H7 (cell line): Measurements from ENCODE around the gene DBP. TPM values are rescaled to one million over a fixed set of nuclear protein-coding genes. Genes with fewer than 3 reads are reported as not detected.
A peak's percentile ranks its signal among the peaks of the same experiment; 100 is the strongest.

Experiments used
- DNase-seq: peaks from one replicate; pipeline ENCODE4 v3.0.0; 2012
- H3K27me3 ChIP-seq: 2 replicates; pipeline ENCODE4 v1.6.0; 2011; ENCODE audit warnings: mild to moderate bottlenecking, low read length; ENCODE audit not compliant: control insufficient read depth, insufficient read depth
- H3K36me3 ChIP-seq: replicated peaks from 2 replicates; pipeline ENCODE4 v1.5.1; 2011; ENCODE audit warnings: low read length; ENCODE audit not compliant: control insufficient read depth, insufficient read depth
- H3K4me3 ChIP-seq: 2 replicates; pipeline ENCODE4 v1.5.1; 2011; ENCODE audit warnings: low read depth, mild to moderate bottlenecking, control low read depth, low read length, moderate library complexity; ENCODE audit not compliant: insufficient read depth
- total RNA-seq: library from RNA; depleted of rRNA; stranded (reverse); fragments of >200 nt; shearing (Covaris generic); gene quantifications from 2 replicates; pipeline ENCODE4 v1.2.3, GENCODE V29; 2014

The DBP gene
- total RNA-seq, 1 experiment from 2014 or later, result 11.2 TPM

DNA sequence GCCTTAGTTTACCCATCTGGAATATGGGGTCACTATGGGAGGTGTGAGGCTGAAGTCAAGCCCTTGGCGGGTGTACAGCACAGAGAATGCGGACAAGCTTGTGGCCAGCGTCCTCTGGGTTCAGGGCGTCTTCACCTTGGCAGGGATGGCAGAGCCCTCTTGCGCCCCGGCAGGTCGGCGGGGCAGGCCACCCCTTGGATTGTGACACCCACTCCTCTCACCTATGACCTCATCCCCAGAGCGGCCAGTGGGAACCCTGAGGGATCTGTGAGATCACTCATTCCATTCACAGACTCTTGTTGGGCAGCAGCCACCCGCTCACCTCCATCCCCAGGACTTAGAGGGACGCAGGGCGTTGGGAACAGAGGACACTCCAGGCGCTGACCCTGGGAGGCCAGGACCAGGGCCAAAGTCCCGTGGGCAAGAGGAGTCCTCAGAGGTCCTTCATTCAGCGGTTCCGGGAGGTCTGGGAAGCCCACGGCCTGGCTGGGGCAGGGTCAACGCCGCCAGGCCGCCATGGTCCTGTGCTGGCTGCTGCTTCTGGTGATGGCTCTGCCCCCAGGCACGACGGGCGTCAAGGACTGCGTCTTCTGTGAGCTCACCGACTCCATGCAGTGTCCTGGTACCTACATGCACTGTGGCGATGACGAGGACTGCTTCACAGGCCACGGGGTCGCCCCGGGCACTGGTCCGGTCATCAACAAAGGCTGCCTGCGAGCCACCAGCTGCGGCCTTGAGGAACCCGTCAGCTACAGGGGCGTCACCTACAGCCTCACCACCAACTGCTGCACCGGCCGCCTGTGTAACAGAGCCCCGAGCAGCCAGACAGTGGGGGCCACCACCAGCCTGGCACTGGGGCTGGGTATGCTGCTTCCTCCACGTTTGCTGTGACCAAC, 30.5 kb downstream of the DBP start, which contains the start of gene SPACA4:
TSS of gene SPACA4 (plus strand) at position 280 of the 896 bp plus-strand sequence. CDS start at position 517, 237 bp downstream.
- H3K27me3 ChIP-seq, result no peaks in the 10 kb centered on the region
- H3K4me3 ChIP-seq, result no peak within 1 kb of the TSS
- peaks cover 4% of the 10 kb centered on the region for H3K36me3 ChIP-seq
- DNase-seq, result no peak

GRCh38 chr19:48603850-48604249, 33.3 kb downstream of the DBP start:
- Histone ChIP-seq H3K4me3 (no peak overlapping the region), H3K27me3 (no peaks in the 10 kb centered on the region), H3K36me3 (peaks cover 6% of the 10 kb centered on the region)
- DNase-seq, result no peak

GRCh38 chr19:48603449-48603848, 33.7 kb downstream of the DBP start:
- H3K36me3 ChIP-seq, result peaks cover 6% of the 10 kb centered on the region
- no peaks in the 10 kb centered on the region for H3K27me3 ChIP-seq
- no peak overlapping the region for H3K4me3 ChIP-seq
- DNase-seq, result peak; percentile 66

GRCh38 chr19:48603001-48603400, 34.2 kb downstream of the DBP start:
- no peaks in the 10 kb centered on the region for H3K27me3 ChIP-seq
- peaks cover 6% of the 10 kb centered on the region for H3K36me3 ChIP-seq
- peak; percentile 45 for DNase-seq
- no peak overlapping the region for H3K4me3 ChIP-seq

DNA sequence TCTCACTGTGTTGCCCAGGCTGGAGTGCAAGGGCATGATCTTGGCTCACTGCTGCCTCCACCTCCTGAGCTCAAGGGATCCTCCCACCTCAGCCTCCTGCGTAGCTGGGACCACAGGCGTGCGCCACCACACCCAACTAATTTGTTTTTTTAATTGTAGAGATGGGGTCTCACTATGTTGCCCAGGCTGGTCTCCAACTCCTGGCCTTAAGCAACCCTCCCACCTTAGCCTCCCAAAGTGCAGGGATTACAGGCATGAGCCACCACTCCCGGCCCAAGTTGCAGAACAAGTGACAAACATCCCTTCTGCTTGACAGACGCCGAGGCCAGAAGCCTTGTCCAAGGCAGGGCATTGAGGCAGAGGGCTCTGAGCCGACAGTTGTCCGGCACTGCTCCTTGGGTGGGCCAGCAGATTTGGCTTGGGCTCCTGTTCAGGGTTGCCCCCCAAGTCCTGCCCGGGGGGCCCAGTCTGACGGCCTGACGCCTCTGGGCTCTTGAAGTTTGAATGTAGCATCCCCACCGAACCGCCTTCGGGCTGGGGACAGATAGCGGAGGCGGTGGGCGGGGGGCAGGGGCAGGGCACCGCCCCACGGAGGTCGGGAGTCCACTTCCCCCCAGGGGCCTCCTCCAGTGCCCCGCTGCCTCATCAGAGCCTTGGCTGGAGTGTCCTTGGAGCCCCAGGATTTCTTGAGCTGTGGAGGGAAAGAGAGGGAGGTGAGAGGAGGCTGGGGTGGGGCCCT, 36.3 kb downstream of the DBP start:
- peaks cover 3% of the 10 kb centered on the region for H3K36me3 ChIP-seq
- no peak overlapping the region for H3K4me3 ChIP-seq
- H3K27me3 ChIP-seq, result no peaks in the 10 kb centered on the region
- peak; percentile 57 for DNase-seq

DNA sequence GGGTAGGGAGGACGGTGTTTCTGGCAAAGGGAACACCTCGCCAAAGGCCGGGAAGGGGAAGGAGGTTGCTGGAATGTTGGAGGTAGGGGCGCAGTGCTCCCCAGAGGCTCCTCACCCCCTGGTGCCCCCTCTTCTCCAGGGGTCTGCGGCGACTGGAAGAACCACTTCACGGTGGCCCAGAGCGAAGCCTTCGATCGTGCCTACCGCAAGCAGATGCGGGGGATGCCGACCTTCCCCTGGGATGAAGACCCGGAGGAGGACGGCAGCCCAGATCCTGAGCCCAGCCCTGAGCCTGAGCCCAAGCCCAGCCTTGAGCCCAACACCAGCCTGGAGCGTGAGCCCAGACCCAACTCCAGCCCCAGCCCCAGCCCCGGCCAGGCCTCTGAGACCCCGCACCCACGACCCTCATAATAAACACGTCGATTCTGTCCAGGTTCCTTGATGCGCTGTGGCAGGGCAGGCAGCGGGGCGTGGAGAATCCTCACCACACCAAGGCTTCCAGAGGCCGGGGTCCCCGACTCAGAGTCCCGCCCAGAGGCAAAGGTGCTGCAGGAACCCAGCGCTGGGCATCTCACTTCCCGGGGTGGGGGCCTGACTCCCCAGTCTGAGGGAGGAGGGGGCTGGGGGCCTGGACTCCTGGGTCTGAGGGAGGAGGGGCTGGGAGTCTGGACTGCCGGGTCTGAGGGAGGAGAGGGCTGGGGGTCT, 38.0 kb downstream of the DBP start:
- Histone ChIP-seq H3K36me3 (peaks cover 2% of the 10 kb centered on the region), H3K4me3 (no peak overlapping the region), H3K27me3 (no peaks in the 10 kb centered on the region)
- peak; percentile 72 for DNase-seq

- Histone ChIP-seq H3K4me3 (no peak overlapping the region), H3K36me3 (peaks cover 2% of the 10 kb centered on the region), H3K27me3 (no peaks in the 10 kb centered on the region)
- DNase-seq, result peak; percentile 49
Observed at GRCh38 chr19:48596679-48597465, 40.3 kb downstream of the DBP start.

DNA sequence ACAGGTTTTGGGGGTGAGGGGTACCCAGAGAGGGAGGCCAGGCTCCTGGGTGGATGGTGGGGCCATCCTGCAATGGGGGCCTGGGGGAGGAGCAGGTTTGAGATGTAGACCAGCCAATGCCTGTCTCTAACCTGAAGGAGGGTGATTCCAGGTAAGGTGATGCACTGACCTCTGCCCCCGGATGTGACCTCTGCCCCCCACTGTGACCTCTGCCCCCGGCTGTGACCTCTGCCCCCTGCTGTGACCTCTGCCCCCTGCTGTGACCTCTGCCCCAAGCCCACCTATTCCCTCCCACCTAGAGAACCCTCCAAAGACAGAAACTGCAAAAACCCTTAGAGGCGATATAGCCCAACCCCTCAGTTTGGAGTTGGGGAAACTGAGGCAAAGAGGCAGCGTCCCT, 40.9 kb downstream of the DBP start:
- H3K36me3 ChIP-seq, result peaks cover 2% of the 10 kb centered on the region
- peak; percentile 61 for DNase-seq
- no peak overlapping the region for H3K4me3 ChIP-seq
- no peaks in the 10 kb centered on the region for H3K27me3 ChIP-seq

DNA sequence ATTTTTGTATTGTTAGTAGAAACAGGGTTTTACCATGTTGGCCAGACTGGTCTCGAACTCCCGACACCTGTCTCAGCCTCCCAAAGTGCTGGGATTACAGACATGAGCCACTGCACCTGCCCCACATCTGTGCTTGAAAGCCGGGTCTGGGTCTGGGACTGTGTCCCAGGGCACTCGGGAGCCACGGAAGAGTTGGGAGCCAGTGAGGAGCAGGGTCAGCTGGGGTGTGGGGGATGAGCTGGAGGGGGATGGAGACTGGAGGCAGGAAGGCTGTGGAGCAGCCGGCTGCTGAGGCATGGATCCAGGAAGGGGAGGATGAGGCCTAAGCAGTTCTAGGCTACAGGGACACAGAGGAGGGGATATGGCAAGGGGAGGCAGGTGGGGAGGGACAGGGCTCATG, 41.3 kb downstream of the DBP start:
- DNase-seq, result no peak
- Histone ChIP-seq H3K27me3 (no peaks in the 10 kb centered on the region), H3K4me3 (no peak overlapping the region), H3K36me3 (peaks cover 2% of the 10 kb centered on the region)

GRCh38 chr19:48595171-48595570, 42.0 kb downstream of the DBP start:
- DNase-seq, result peak; percentile 22
- Histone ChIP-seq H3K27me3 (no peaks in the 10 kb centered on the region), H3K4me3 (no peak overlapping the region)

GRCh38 chr19:48591021-48591420, 46.2 kb downstream of the DBP start:
- Histone ChIP-seq H3K4me3 (no peak overlapping the region), H3K36me3 (no peaks in the 10 kb centered on the region), H3K27me3 (no peaks in the 10 kb centered on the region)
- DNase-seq, result peak; percentile 67

More at GRCh38 chr19:48595171-48595570, 42.0 kb downstream of the DBP start:
- H3K36me3 ChIP-seq, result no peaks in the 10 kb centered on the region

DNA sequence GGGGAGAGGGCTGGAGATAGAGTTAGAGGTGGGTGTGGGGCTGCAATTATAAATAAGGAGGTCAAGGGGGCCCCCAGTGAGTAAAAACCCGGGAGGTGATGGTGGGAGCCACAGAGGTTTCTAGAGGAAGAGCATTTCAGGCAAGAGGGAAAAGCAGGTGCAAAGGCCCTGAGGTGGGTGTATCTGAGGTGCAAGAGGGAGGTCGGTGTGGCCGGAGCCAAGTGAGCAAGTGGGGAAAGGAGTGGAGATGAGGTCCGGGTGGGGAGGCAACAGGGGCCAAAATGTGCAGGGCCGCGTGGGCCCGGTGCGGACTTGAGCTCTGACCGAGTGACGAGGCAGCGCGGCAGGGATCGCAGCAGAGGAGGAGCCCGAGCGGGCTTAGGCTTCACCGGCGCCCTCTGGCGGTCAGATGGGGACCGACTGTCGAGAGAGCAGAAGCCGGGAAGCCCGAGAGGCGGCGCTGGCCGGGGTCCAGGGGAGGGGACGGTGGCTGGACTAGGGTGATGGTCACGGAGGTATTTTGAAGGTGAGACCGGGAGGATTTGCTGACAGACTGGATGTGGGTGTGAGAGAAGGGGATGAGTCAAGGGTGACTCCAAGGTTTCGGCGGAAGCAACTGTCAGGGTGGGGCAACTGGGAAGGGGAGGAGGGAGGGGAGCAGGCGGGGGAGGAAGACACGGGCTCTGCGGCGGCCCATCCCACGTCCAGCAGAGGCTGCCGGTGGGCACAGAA, 48.3 kb downstream of the DBP start:
- Histone ChIP-seq H3K36me3 (no peaks in the 10 kb centered on the region), H3K4me3 (peak overlapping the region; percentile 41)

DNA sequence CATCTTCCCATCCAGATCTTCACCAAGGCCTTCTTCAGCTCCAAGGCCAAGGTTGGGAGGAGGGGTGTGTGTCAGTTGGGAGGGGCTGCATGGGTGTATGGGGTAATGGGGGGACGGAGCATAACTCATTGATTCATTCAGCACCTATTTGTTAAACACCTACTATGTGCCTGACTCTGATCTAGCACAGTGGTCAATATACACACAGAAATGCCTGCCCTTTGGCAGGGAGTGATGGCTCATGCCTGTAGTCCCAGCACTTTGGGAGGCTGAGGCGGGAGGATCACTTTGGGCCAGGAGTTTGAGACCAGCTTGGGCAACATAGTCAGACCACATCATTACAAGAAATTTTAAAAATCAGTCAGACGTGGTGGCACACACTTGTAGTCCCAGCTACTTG, 49.8 kb downstream of the DBP start:
- H3K36me3 ChIP-seq, result no peaks in the 10 kb centered on the region
- no peaks in the 10 kb centered on the region for H3K27me3 ChIP-seq
- no peak overlapping the region for H3K4me3 ChIP-seq
- DNase-seq, result no peak

More for the DNA sequence above, 48.3 kb downstream of the DBP start:
- peak; percentile 97 for DNase-seq
- H3K27me3 ChIP-seq, result no peaks in the 10 kb centered on the region
